Neural cell (in vitro differentiated cells): ENCODE measurements around the gene MUC12. TPM values are rescaled to one million over a fixed set of nuclear protein-coding genes. Genes with fewer than 3 reads are reported as not detected.

Source experiments
- H2AFZ ChIP-seq: fragments of 200-600, 300-800 bp; sonication (generic), shearing (Covaris generic); 2 replicates; pipeline ENCODE4 v1.6.0; 2014; ENCODE audit warnings: low read depth, mild to moderate bottlenecking, antibody characterized with exemption, low read length, moderate library complexity
- H3F3A ChIP-seq: fragments of 200-600 bp; shearing (Covaris generic); 2 replicates; pipeline ENCODE4 v1.6.1; 2016; ENCODE audit warnings: mild to moderate bottlenecking, moderate library complexity, mixed read lengths, antibody characterized with exemption, low read length; ENCODE audit not compliant: insufficient read depth, poor library complexity, severe bottlenecking
- H3K27ac ChIP-seq: fragments of 200-600, 300-800 bp; sonication (generic), shearing (Covaris generic); 2 replicates; pipeline ENCODE4 v1.5.1; 2014; ENCODE audit warnings: mild to moderate bottlenecking, low read length, moderate library complexity
- H3K27me3 ChIP-seq: fragments of 300-800, 200-600 bp; sonication (generic), shearing (Covaris generic); 2 replicates; pipeline ENCODE4 v1.6.0; 2014; ENCODE audit warnings: mild to moderate bottlenecking, low read depth, low read length, moderate library complexity; ENCODE audit not compliant: insufficient read depth
- H3K36me3 ChIP-seq: fragments of 300-800, 200-600 bp; sonication (generic), shearing (Covaris generic); 2 replicates; pipeline ENCODE4 v1.5.1; 2014; ENCODE audit warnings: mild to moderate bottlenecking, antibody characterized with exemption, low read length, moderate library complexity; ENCODE audit not compliant: insufficient read depth
- H3K4me2 ChIP-seq: fragments of 300-800, 200-600 bp; sonication (generic), shearing (Covaris generic); 2 replicates; pipeline ENCODE4 v1.6.0; 2014; ENCODE audit warnings: mild to moderate bottlenecking, low read length
- H3K4me3 ChIP-seq: fragments of 300-800, 200-600 bp; sonication (generic), shearing (Covaris generic); 2 replicates; pipeline ENCODE4 v1.5.1; 2014; ENCODE audit warnings: mild to moderate bottlenecking, low read length, moderate library complexity
- H3K79me2 ChIP-seq: fragments of 200-600 bp; shearing (Covaris generic); replicated peaks from 2 replicates; pipeline ENCODE4 v1.6.0; 2014; ENCODE audit warnings: mild to moderate bottlenecking, low read length, moderate library complexity; ENCODE audit not compliant: insufficient read depth
- H3K9ac ChIP-seq: fragments of 300-800, 200-600 bp; sonication (generic), shearing (Covaris generic); 2 replicates; pipeline ENCODE4 v1.6.1; 2016; ENCODE audit warnings: mild to moderate bottlenecking, low read length, mixed read lengths
- H3K9me2 ChIP-seq: fragments of 200-600 bp; shearing (Covaris generic); 2 replicates; pipeline ENCODE4 v1.6.1; 2016; ENCODE audit warnings: mild to moderate bottlenecking, low read length, mixed read lengths; ENCODE audit not compliant: insufficient read depth
- H3K9me3 ChIP-seq: fragments of 200-600, 300-800 bp; sonication (generic), shearing (Covaris generic); 2 replicates; pipeline ENCODE4 v1.6.1; 2016; ENCODE audit warnings: mild to moderate bottlenecking, mixed run types, low read length, moderate library complexity, mixed read lengths
- H4K20me1 ChIP-seq: fragments of 200-600 bp; shearing (Covaris generic); 2 replicates; pipeline ENCODE4 v1.6.1; 2016; ENCODE audit warnings: mild to moderate bottlenecking, mixed run types; ENCODE audit not compliant: insufficient read depth
- CTCF ChIP-seq: fragments of 450-650 bp; IDR thresholded peaks from 2 replicates; pipeline ENCODE4 v1.5.1; 2014; ENCODE audit warnings: antibody characterized with exemption, mild to moderate bottlenecking, moderate library complexity; ENCODE audit not compliant: poor library complexity, severe bottlenecking
- EP300 ChIP-seq: fragments of 450-650 bp; conservative IDR thresholded peaks from 2 replicates; pipeline ENCODE4 v1.6.1; 2014; ENCODE audit warnings: antibody characterized with exemption, mild to moderate bottlenecking, moderate library complexity; ENCODE audit not compliant: poor library complexity, severe bottlenecking
- EZH2 ChIP-seq: fragments of 200-600, 300-800 bp; shearing (Covaris generic), sonication (generic); IDR thresholded peaks from 2 replicates; pipeline ENCODE4 v1.6.1; 2014; ENCODE audit warnings: antibody characterized with exemption, low read length, borderline replicate concordance, mild to moderate bottlenecking; ENCODE audit not compliant: insufficient read depth, poor library complexity, severe bottlenecking
- MXI1 ChIP-seq: fragments of 450-650 bp; conservative IDR thresholded peaks from 2 replicates; pipeline ENCODE4 v1.6.1; 2014; ENCODE audit warnings: antibody characterized with exemption, mild to moderate bottlenecking; ENCODE audit not compliant: poor library complexity, severe bottlenecking
- POLR2AphosphoS5 ChIP-seq: IDR thresholded peaks from 2 replicates; pipeline ENCODE4 v1.6.1; 2012
- RAD21 ChIP-seq: fragments of 450-650 bp; conservative IDR thresholded peaks from 2 replicates; pipeline ENCODE4 v1.6.1; 2014; ENCODE audit warnings: antibody characterized with exemption, mild to moderate bottlenecking, moderate library complexity
- REST ChIP-seq: IDR thresholded peaks from 2 replicates; pipeline ENCODE4 v1.6.1; 2012; ENCODE audit warnings: borderline replicate concordance
- SMC3 ChIP-seq: fragments of 450-650 bp; conservative IDR thresholded peaks from 2 replicates; pipeline ENCODE4 v1.6.1; 2014; ENCODE audit warnings: antibody characterized with exemption, mild to moderate bottlenecking, moderate library complexity; ENCODE audit not compliant: poor library complexity
- TAF1 ChIP-seq: IDR thresholded peaks from 2 replicates; pipeline ENCODE4 v1.6.1; 2012; ENCODE audit warnings: low read depth
- polyA plus RNA-seq: library from polyadenylated mRNA; depleted of rRNA; stranded (reverse); fragments of >200 nt; gene quantifications from 2 replicates; pipeline ENCODE4 v1.2.3, GENCODE V29; 2014

Gene MUC12
- polyA plus RNA-seq, 1 donor from 2014 or later = not detected

- no peak overlapping the region for H3K27ac ChIP-seq
- no peaks in the 10 kb centered on the region for H3F3A ChIP-seq
- H3K27me3 ChIP-seq = no peaks in the 10 kb centered on the region
- no peak overlapping the region for H2AFZ ChIP-seq
- H3K9ac ChIP-seq = no peak overlapping the region
- H4K20me1 ChIP-seq = no peaks in the 10 kb centered on the region
- H3K9me3 ChIP-seq = no peaks in the 10 kb centered on the region
- TF ChIP-seq SMC3 (no peak), EZH2 (no peak), REST (no peak), CTCF (no peak), MXI1 (no peak), EP300 (no peak), POLR2AphosphoS5 (no peak), TAF1 (no peak), RAD21 (no peak)
- H3K9me2 ChIP-seq = no peaks in the 10 kb centered on the region
- H3K4me3 ChIP-seq = no peak overlapping the region
- no peaks in the 10 kb centered on the region for H3K36me3 ChIP-seq
- H3K79me2 ChIP-seq = no peaks in the 10 kb centered on the region
- no peak overlapping the region for H3K4me2 ChIP-seq
These were observed 21.6 kb upstream of the MUC12 start for GRCh38 chr7:100947792-100948191.

DNA sequence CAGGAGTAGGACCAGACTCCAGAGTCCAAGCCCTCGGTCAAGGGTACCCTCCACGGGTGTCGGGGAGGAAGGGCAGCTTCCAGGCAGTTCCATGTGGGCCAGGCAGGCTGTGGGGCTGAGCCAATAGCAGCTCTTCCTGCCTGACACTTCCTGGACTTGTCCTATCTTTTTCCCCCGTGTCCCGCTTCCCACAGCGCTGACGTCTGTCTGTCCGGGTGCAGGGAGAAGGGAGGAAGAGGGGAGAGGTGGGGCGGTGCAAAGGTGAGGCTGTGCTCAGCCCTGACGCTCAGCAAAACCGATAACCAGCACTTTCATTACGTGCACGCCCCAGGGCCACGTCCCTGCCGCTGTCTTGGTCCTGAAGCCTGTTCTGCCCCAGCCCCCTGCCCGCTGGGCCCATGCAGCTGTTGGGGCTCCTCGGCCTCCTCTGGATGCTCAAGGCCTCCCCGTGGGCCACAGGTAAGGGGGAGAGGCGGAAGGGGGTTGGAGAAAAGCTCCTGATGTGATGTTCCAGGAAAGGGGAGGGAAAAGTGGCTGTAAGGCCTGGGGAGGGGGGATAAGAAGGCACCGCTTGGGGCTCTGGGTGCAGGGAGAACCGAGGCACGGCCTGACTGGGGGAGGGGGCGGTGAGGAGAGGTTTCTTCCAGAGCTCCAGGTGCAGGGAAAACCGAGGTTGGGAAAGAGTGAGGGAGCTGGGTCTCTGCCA lies 20.0 kb upstream of the MUC12 start, which contains the start of gene MUC3A:
Gene MUC3A (plus strand): TSS at position 308 of the 706 bp plus-strand sequence. CDS start 91 bp downstream, at position 399.
- Histone ChIP-seq H3K36me3 (no peaks in the 10 kb centered on the region), H3K9me3 (no peaks in the 10 kb centered on the region), H3K27me3 (no peaks in the 10 kb centered on the region), H4K20me1 (no peaks in the 10 kb centered on the region), H3K4me3 (no peak within 1 kb of the TSS), H3K4me2 (no peak within 1 kb of the TSS), H3K27ac (no peak within 1 kb of the TSS), H3K9ac (no peak within 1 kb of the TSS), H3K79me2 (no peaks in the 10 kb centered on the region), H2AFZ (no peak within 1 kb of the TSS), H3K9me2 (no peaks in the 10 kb centered on the region), H3F3A (no peaks in the 10 kb centered on the region)
- no peak for TF ChIP-seq CTCF
- TF ChIP-seq SMC3 = no peak
- TF ChIP-seq EP300 = no peak
- no peak for TF ChIP-seq POLR2AphosphoS5
- no peak for TF ChIP-seq MXI1
- TF ChIP-seq EZH2 = no peak
- TF ChIP-seq RAD21 = no peak
- TF ChIP-seq REST = no peak
- no peak for TF ChIP-seq TAF1
